OCI-LY1 (cell line): Measurements from ENCODE around the gene SH3BP4.

Source experiments
- H2AFZ ChIP-seq: fragments of 200-600 bp; sonication (generic), shearing (Covaris generic); 2 replicates; pipeline ENCODE4 v1.6.0; 2014; ENCODE audit warnings: antibody characterized with exemption, mild to moderate bottlenecking, low read length
- H3F3A ChIP-seq: fragments of 200-600 bp; sonication (generic), shearing (Covaris generic); 2 replicates; pipeline ENCODE4 v1.6.0; 2014; ENCODE audit warnings: mild to moderate bottlenecking, antibody characterized with exemption, low read length, moderate library complexity; ENCODE audit not compliant: insufficient read depth
- H3K27ac ChIP-seq: fragments of 200-600 bp; sonication (generic); 2 replicates; pipeline ENCODE4 v1.5.1; 2014; ENCODE audit warnings: low read length, mixed run types, mild to moderate bottlenecking, low read depth; ENCODE audit not compliant: poor library complexity, severe bottlenecking
- H3K27me3 ChIP-seq: fragments of 200-600 bp; sonication (generic); 2 replicates; pipeline ENCODE4 v1.6.0; 2014; ENCODE audit warnings: antibody characterized with exemption, mild to moderate bottlenecking, low read length, moderate library complexity; ENCODE audit not compliant: insufficient read depth
- H3K36me3 ChIP-seq: fragments of 200-600 bp; sonication (generic); 2 replicates; pipeline ENCODE4 v1.6.1; 2014; ENCODE audit warnings: mild to moderate bottlenecking, antibody characterized with exemption, low read length, moderate library complexity, mixed read lengths; ENCODE audit not compliant: insufficient read depth
- H3K4me1 ChIP-seq: fragments of 200-600 bp; sonication (generic); 2 replicates; pipeline ENCODE4 v1.5.1; 2014; ENCODE audit warnings: mild to moderate bottlenecking, low read length, moderate library complexity; ENCODE audit not compliant: insufficient read depth, severe bottlenecking
- H3K4me2 ChIP-seq: fragments of 200-600 bp; sonication (generic), shearing (Covaris generic); 2 replicates; pipeline ENCODE4 v1.6.1; 2014; ENCODE audit warnings: low read length
- H3K4me3 ChIP-seq: fragments of 200-600 bp; sonication (generic); 2 replicates; pipeline ENCODE4 v1.5.1; 2014; ENCODE audit warnings: low read length, low read depth, mild to moderate bottlenecking, mixed read lengths; ENCODE audit not compliant: poor library complexity, severe bottlenecking
- H3K79me2 ChIP-seq: fragments of 200-600 bp; shearing (Covaris generic); 2 replicates; pipeline ENCODE4 v1.6.1; 2016; ENCODE audit warnings: mixed run types, low read length, mixed read lengths; ENCODE audit not compliant: insufficient read depth
- H3K9ac ChIP-seq: fragments of 200-600 bp; sonication (generic), shearing (Covaris generic); 2 replicates; pipeline ENCODE4 v1.6.1; 2014; ENCODE audit warnings: mild to moderate bottlenecking, low read length, mixed read lengths
- H3K9me2 ChIP-seq: fragments of 200-600 bp; sonication (generic), shearing (Covaris generic); 2 replicates; pipeline ENCODE4 v1.6.1; 2014; ENCODE audit warnings: low read depth, mild to moderate bottlenecking, low read length, mixed read lengths
- H3K9me3 ChIP-seq: fragments of 200-600 bp; shearing (Covaris generic); 2 replicates; pipeline ENCODE4 v1.6.1; 2014; ENCODE audit warnings: low read length, mixed read lengths
- H4K20me1 ChIP-seq: fragments of 200-600 bp; sonication (generic), shearing (Covaris generic); 2 replicates; pipeline ENCODE4 v1.6.0; 2016; ENCODE audit warnings: mild to moderate bottlenecking, low read length; ENCODE audit not compliant: insufficient read depth
- CTCF ChIP-seq: fragments of 200-600 bp; sonication (generic), shearing (Covaris generic); IDR thresholded peaks from 2 replicates; pipeline ENCODE4 v1.5.1; 2017; ENCODE audit warnings: mild to moderate bottlenecking, antibody characterized with exemption, low read length, moderate library complexity, mixed read lengths
- EZH2 ChIP-seq: fragments of 200-600 bp; sonication (generic), shearing (Covaris generic); IDR thresholded peaks from 2 replicates; pipeline ENCODE4 v1.8.0; 2017; ENCODE audit warnings: borderline replicate concordance, mixed run types, mild to moderate bottlenecking, antibody characterized with exemption, low read length, moderate library complexity, mixed read lengths

The SH3BP4 gene

GRCh38 chr2:234910186-234910679 is 41.6 kb upstream of the SH3BP4 start:
- no peaks in the 10 kb centered on the region for H4K20me1 ChIP-seq
- H2AFZ ChIP-seq = no peak overlapping the region
- no peaks in the 10 kb centered on the region for H3K79me2 ChIP-seq
- H3K4me2 ChIP-seq = no peak overlapping the region
- no peaks in the 10 kb centered on the region for H3K36me3 ChIP-seq
- H3K4me3 ChIP-seq = no peak overlapping the region
- 0 out of 2 replicates have a peak, but pooled peaks cover 5% of the 10 kb centered on the region for H3K27me3 ChIP-seq
- no peak overlapping the region for H3K27ac ChIP-seq
- H3F3A ChIP-seq = no peaks in the 10 kb centered on the region
- H3K9me2 ChIP-seq = no peaks in the 10 kb centered on the region
- H3K9me3 ChIP-seq = no peaks in the 10 kb centered on the region
- H3K4me1 ChIP-seq = no peaks in the 10 kb centered on the region
- TF ChIP-seq CTCF = no peak
- no peak for TF ChIP-seq EZH2
- no peak overlapping the region for H3K9ac ChIP-seq

GRCh38 chr2:234911271-234911670 is 40.5 kb upstream of the SH3BP4 start:
- H3K9ac ChIP-seq = no peak overlapping the region
- H3K27me3 ChIP-seq = 0 out of 2 replicates have a peak, but pooled peaks cover 5% of the 10 kb centered on the region
- no peak overlapping the region for H3K4me2 ChIP-seq
- no peaks in the 10 kb centered on the region for H3K36me3 ChIP-seq
- no peaks in the 10 kb centered on the region for H3K79me2 ChIP-seq
- no peaks in the 10 kb centered on the region for H3K4me1 ChIP-seq
- H3F3A ChIP-seq = no peaks in the 10 kb centered on the region
- TF ChIP-seq CTCF = no peak
- TF ChIP-seq EZH2 = no peak
- no peak overlapping the region for H3K27ac ChIP-seq
- H3K9me3 ChIP-seq = no peaks in the 10 kb centered on the region
- H3K4me3 ChIP-seq = no peak overlapping the region
- no peak overlapping the region for H2AFZ ChIP-seq
- no peaks in the 10 kb centered on the region for H3K9me2 ChIP-seq
- no peaks in the 10 kb centered on the region for H4K20me1 ChIP-seq

GRCh38 chr2:234912437-234912836 is 39.4 kb upstream of the SH3BP4 start:
- H3K4me2 ChIP-seq = no peak overlapping the region
- no peaks in the 10 kb centered on the region for H3K9me2 ChIP-seq
- TF ChIP-seq CTCF (no peak), EZH2 (no peak)
- no peak overlapping the region for H3K9ac ChIP-seq
- no peaks in the 10 kb centered on the region for H3F3A ChIP-seq
- no peaks in the 10 kb centered on the region for H3K36me3 ChIP-seq
- no peaks in the 10 kb centered on the region for H4K20me1 ChIP-seq
- no peak overlapping the region for H2AFZ ChIP-seq
- no peaks in the 10 kb centered on the region for H3K4me1 ChIP-seq
- no peak overlapping the region for H3K4me3 ChIP-seq
- no peak overlapping the region for H3K27ac ChIP-seq
- no peaks in the 10 kb centered on the region for H3K9me3 ChIP-seq
- no peaks in the 10 kb centered on the region for H3K79me2 ChIP-seq
- H3K27me3 ChIP-seq = 0 out of 2 replicates have a peak, but pooled peaks cover 5% of the 10 kb centered on the region
